HepG2 (cell line): ENCODE data around the gene ATP6V0E1. TPM values are rescaled to one million over a fixed set of nuclear protein-coding genes. Genes with fewer than 3 reads are reported as not detected.

Source experiments
- ATAC-seq: fragments of 200-7000 bp; cut with Tn5 transposase; 3 replicates; pipeline ENCODE4 v1.9.1; 2020; ENCODE audit warnings: mild to moderate bottlenecking, moderate library complexity
- BruUV-seq: library from RNA; stranded (reverse); fragments of 400-500 nt; replicated peaks from 2 replicates; lab custom pipeline; 2021; lab: Mats Ljungman, UMichigan
- CTCF ChIA-PET: fragments of 300-600 bp; formaldehyde crosslinking; extraction: SDS; loops from one replicate; lab custom pipeline; 2021; ENCODE audit warnings: low total read pairs, inconsistent platforms, low intra/inter-chr PET ratio; lab: Yijun Ruan, JAX
- POLR2A ChIA-PET: fragments of 350-600 bp; sonication (Branson Sonifier 250); formaldehyde crosslinking; loops from one replicate; lab custom pipeline; 2020; ENCODE audit warnings: antibody characterized with exemption, inconsistent platforms; lab: Yijun Ruan, JAX
- DNase-seq: peaks from one replicate; pipeline ENCODE4 v3.0.0-alpha.2; 2015; ENCODE audit warnings: low spot score
- FAIRE-seq: peaks from 3 replicates; lab custom pipeline; 2011; peaks lifted over from hg19 to GRCh38; lab: Jason Lieb, UNC
- H2AFZ ChIP-seq: one replicate; pipeline ENCODE4 v1.6.1; 2011; ENCODE audit warnings: low read length, inconsistent platforms
- H3K27ac ChIP-seq: fragments of 300-600 bp; 3 replicates; pipeline ENCODE4 v1.8.0; 2011; ENCODE audit warnings: mixed run types, mild to moderate bottlenecking, mixed read lengths, low read length, inconsistent platforms; ENCODE audit not compliant: insufficient read depth; ENCODE audit errors: extremely low read length
- H3K27me3 ChIP-seq, 2 experiments: fragments of 200-600 bp in 1 of 2; 2 replicates in 1 of 2; 3 replicates in 1 of 2; pipeline versions ENCODE4 v1.6.0 to v1.8.0; 2011; ENCODE audit warnings: low read length in 2 of 2, mild to moderate bottlenecking in 2 of 2, moderate library complexity in 2 of 2, inconsistent platforms in 1 of 2; ENCODE audit not compliant: insufficient read depth in 2 of 2, control insufficient read depth in 1 of 2
- H3K36me3 ChIP-seq, 2 experiments: fragments of 200-600 bp in 1 of 2; replicated peaks in 1 of 2; 2 replicates in 1 of 2; 3 replicates in 1 of 2; pipeline versions ENCODE4 v1.5.1 to v1.8.0; 2011; ENCODE audit warnings: low read length in 2 of 2, inconsistent platforms in 1 of 2; ENCODE audit not compliant: insufficient read depth in 2 of 2, control insufficient read depth in 1 of 2
- H3K4me1 ChIP-seq: 2 replicates; pipeline ENCODE4 v1.5.1; 2012; ENCODE audit warnings: low read length, inconsistent platforms; ENCODE audit not compliant: insufficient read depth
- H3K4me2 ChIP-seq: 2 replicates; pipeline ENCODE4 v1.6.0; 2011; ENCODE audit warnings: low read depth, low read length, inconsistent platforms
- H3K4me3 ChIP-seq, 3 experiments: fragments of 200-600 bp in 1 of 3; sonication (generic), shearing (Covaris generic) in 1 of 3; replicated peaks in 1 of 3; 2 replicates each; pipeline ENCODE4 v1.5.1; 2011 to 2016; ENCODE audit warnings: low read length in 3 of 3, inconsistent platforms in 2 of 3, low read depth in 2 of 3, mild to moderate bottlenecking in 2 of 3, control low read depth in 1 of 3, mixed read lengths in 1 of 3; ENCODE audit not compliant: insufficient read depth in 1 of 3
- H3K79me2 ChIP-seq: one replicate; pipeline ENCODE4 v1.6.1; 2011; ENCODE audit warnings: low read length, inconsistent platforms; ENCODE audit not compliant: insufficient read depth
- H3K9ac ChIP-seq: 2 replicates; pipeline ENCODE4 v1.6.0; 2011; ENCODE audit warnings: mild to moderate bottlenecking, low read depth, low read length, inconsistent platforms; ENCODE audit not compliant: insufficient read depth
- H3K9me3 ChIP-seq: 2 replicates; pipeline ENCODE4 v1.5.1; 2012; ENCODE audit warnings: mild to moderate bottlenecking, low read length
- H4K20me1 ChIP-seq: 2 replicates; pipeline ENCODE4 v1.6.0; 2011; ENCODE audit warnings: inconsistent platforms, mild to moderate bottlenecking, low read length, moderate library complexity; ENCODE audit not compliant: insufficient read depth
- BCL6 ChIP-seq: IDR thresholded peaks from 2 replicates; pipeline ENCODE4 v1.6.1; 2016; ENCODE audit warnings: missing genetic modification reagents, missing compliant biosample characterization
- CEBPG ChIP-seq: IDR thresholded peaks from 2 replicates; pipeline ENCODE4 v1.6.1; 2016
- ETV6 ChIP-seq: sonication (generic); formaldehyde crosslinking; conservative IDR thresholded peaks from 2 replicates; pipeline ENCODE4 v1.4.0; 2020; ENCODE audit warnings: missing genetic modification reagents
- GABPA ChIP-seq, 2 experiments: IDR thresholded peaks; 2 replicates each; pipeline ENCODE4 v1.6.1; 2011 to 2016; ENCODE audit warnings: low read depth in 2 of 2, low read length in 1 of 2, missing biosample characterization in 1 of 2, missing genetic modification characterization in 1 of 2
- HNF1A ChIP-seq, 2 experiments: sonication (generic) in 1 of 2; formaldehyde crosslinking in 1 of 2; IDR thresholded peaks; 2 replicates each; pipeline versions ENCODE4 v1.4.0 to v1.6.1; 2016 to 2020; ENCODE audit warnings: borderline replicate concordance in 1 of 2, low read depth in 1 of 2, mild to moderate bottlenecking in 1 of 2, missing genetic modification reagents in 1 of 2
- NCOR1 ChIP-seq: fragments of 200-600 bp; sonication (generic); IDR thresholded peaks from 2 replicates; pipeline ENCODE4 v1.7.0; 2017; ENCODE audit warnings: antibody characterized with exemption, low read length, borderline replicate concordance
- NFE2L1 ChIP-seq: sonication (generic); formaldehyde crosslinking; IDR thresholded peaks from 2 replicates; pipeline ENCODE4 v1.4.0; 2020; ENCODE audit warnings: missing genetic modification reagents, mild to moderate bottlenecking, borderline replicate concordance
- RAD21 ChIP-seq: fragments of 450-650 bp; formaldehyde crosslinking; IDR thresholded peaks from 2 replicates; pipeline ENCODE4 v1.5.0; 2020; ENCODE audit warnings: mild to moderate bottlenecking
- SALL1 ChIP-seq: sonication (generic); formaldehyde crosslinking; IDR thresholded peaks from 2 replicates; pipeline ENCODE4 v1.8.0; 2022; ENCODE audit warnings: mild to moderate bottlenecking, missing genetic modification reagents
- SP2 ChIP-seq: sonication (generic); formaldehyde crosslinking; IDR thresholded peaks from 2 replicates; pipeline ENCODE4 v1.5.1; 2020; ENCODE audit warnings: mild to moderate bottlenecking, missing genetic modification reagents
- XRCC5 ChIP-seq: fragments of 200-400 bp; formaldehyde crosslinking; optimal IDR thresholded peaks from 2 replicates; pipeline ENCODE3; 2017; ENCODE audit warnings: mild to moderate bottlenecking, low read length
- ZNF274 ChIP-seq: sonication (generic); formaldehyde crosslinking; IDR thresholded peaks from 2 replicates; pipeline ENCODE4 v1.5.1; 2020; ENCODE audit warnings: mild to moderate bottlenecking, missing genetic modification reagents
- ZNF549 ChIP-seq: sonication (generic); formaldehyde crosslinking; IDR thresholded peaks from 2 replicates; pipeline ENCODE4 v1.5.0; 2020; ENCODE audit warnings: missing genetic modification reagents
- ZNF720 ChIP-seq: sonication (generic); formaldehyde crosslinking; IDR thresholded peaks from 2 replicates; pipeline ENCODE4 v1.4.0; 2020; ENCODE audit warnings: missing genetic modification reagents
- ZNF891 ChIP-seq: sonication (generic); formaldehyde crosslinking; IDR thresholded peaks from 2 replicates; pipeline ENCODE4 v1.5.0; 2020; ENCODE audit warnings: mild to moderate bottlenecking, missing genetic modification reagents
- WGBS: methylation state at CpG from one replicate; pipeline ENCODE4 v1.1.6; 2017; ENCODE audit warnings: low lambda C conversion rate; 5-methylcytosine and 5-hydroxymethylcytosine counted together
- in situ Hi-C: cut with HindIII; loops from 2 replicates; pipeline ENCODE4 v1.10.0; 2017; ENCODE audit warnings: low pct_unique_long_range_greater_than_20kb; ENCODE audit not compliant: extremely low pct_ligation_motif_present
- intact Hi-C: fragments of 100-400 bp; cut with micrococcal nuclease; formaldehyde crosslinking; loops from one replicate; pipeline ENCODE4 v1.10.0; 2022; ENCODE audit not compliant: unreplicated experiment
- polyA plus RNA-seq, 8 experiments: library from polyadenylated mRNA; depleted of rRNA in 3 of 8; stranded (reverse) in 7 of 8; unstranded in 1 of 8; fragments of >200 nt; fragmentation: Illumina TruSeq in 4 of 8; extraction: Trizol in 4 of 8; gene quantifications; 2 replicates each; pipeline versions ENCODE4 v1.2.1 to v1.2.3, GENCODE V29; 2011 to 2016; ENCODE audit warnings: low read depth in 4 of 8, missing spikeins in 1 of 8, mixed read lengths in 1 of 8; ENCODE audit not compliant: insufficient read depth in 1 of 8
- total RNA-seq, 5 experiments: library from RNA; depleted of rRNA; stranded (reverse); fragments of >200 nt; fragmentation: Illumina TruSeq; extraction: Trizol; gene quantifications; 2 replicates each; pipeline ENCODE4 v1.2.3, GENCODE V29; 2016; ENCODE audit warnings: low read depth in 1 of 5
- TF ChIP-seq, protein P1 (sequence below): IDR thresholded peaks from 2 replicates; pipeline ENCODE4 v1.6.1; 2016; ENCODE audit warnings: low read depth, control low read depth
- TF ChIP-seq, protein P2 (sequence below): sonication (generic); formaldehyde crosslinking; IDR thresholded peaks from 2 replicates; pipeline ENCODE4 v1.5.1; 2020; ENCODE audit warnings: mild to moderate bottlenecking, missing genetic modification reagents, borderline replicate concordance

The ATP6V0E1 gene
- total and polyA plus RNA-seq, 2 of the 13 experiments (the other 11 are each of a cell fraction or from before 2014, with no cell fraction given) = 143 to 215 TPM

- in situ Hi-C loops = loop anchor here (5.0 to 25.0 kb wide), 4 partner anchors 73 to 578 kb away; partner anchors contain the start of genes BNIP1 and CREBRF
- FAIRE-seq = peak; percentile 21
- TF ChIP-seq, protein P1, sequence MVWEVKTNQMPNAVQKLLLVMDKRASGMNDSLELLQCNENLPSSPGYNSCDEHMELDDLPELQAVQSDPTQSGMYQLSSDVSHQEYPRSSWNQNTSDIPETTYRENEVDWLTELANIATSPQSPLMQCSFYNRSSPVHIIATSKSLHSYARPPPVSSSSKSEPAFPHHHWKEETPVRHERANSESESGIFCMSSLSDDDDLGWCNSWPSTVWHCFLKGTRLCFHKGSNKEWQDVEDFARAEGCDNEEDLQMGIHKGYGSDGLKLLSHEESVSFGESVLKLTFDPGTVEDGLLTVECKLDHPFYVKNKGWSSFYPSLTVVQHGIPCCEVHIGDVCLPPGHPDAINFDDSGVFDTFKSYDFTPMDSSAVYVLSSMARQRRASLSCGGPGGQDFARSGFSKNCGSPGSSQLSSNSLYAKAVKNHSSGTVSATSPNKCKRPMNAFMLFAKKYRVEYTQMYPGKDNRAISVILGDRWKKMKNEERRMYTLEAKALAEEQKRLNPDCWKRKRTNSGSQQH (CRISPR knock-in tag) = no peak
- TF ChIP-seq ZNF720 (CRISPR knock-in tag) = no peak
- no peak for TF ChIP-seq NCOR1
- no peak for TF ChIP-seq BCL6
- TF ChIP-seq NFE2L1 (CRISPR knock-in tag) = 0 out of 2 replicates have a peak, but pooled peaks have one; percentile 0
- TF ChIP-seq XRCC5 = no peak
- no peak for TF ChIP-seq SALL1 (CRISPR knock-in tag)
- TF ChIP-seq ETV6 (CRISPR knock-in tag) = no peak
- no peak for TF ChIP-seq ZNF274 (CRISPR knock-in tag)
- no peak for TF ChIP-seq ZNF891 (CRISPR knock-in tag)
- peak; percentile 31 for TF ChIP-seq RAD21 (CRISPR knock-in tag)
- no peak for TF ChIP-seq SP2 (CRISPR knock-in tag)
- no peak for TF ChIP-seq HNF1A (IDR thresholded peaks at IDR 0.05; ENCODE audit: low read depth)
- no peak for TF ChIP-seq HNF1A (CRISPR knock-in tag; IDR thresholded peaks at IDR 0.05; ENCODE audit: borderline replicate concordance)
- TF ChIP-seq GABPA (IDR thresholded peaks at IDR 0.05; ENCODE audit: low read depth, low read length) = no peak
- TF ChIP-seq GABPA (CRISPR knock-in tag; IDR thresholded peaks at IDR 0.05; ENCODE audit: low read depth) = no peak
- TF ChIP-seq CEBPG (CRISPR knock-in tag) = peak; percentile 38; the same call in 1 of the 2 replicates
- TF ChIP-seq, protein P2, sequence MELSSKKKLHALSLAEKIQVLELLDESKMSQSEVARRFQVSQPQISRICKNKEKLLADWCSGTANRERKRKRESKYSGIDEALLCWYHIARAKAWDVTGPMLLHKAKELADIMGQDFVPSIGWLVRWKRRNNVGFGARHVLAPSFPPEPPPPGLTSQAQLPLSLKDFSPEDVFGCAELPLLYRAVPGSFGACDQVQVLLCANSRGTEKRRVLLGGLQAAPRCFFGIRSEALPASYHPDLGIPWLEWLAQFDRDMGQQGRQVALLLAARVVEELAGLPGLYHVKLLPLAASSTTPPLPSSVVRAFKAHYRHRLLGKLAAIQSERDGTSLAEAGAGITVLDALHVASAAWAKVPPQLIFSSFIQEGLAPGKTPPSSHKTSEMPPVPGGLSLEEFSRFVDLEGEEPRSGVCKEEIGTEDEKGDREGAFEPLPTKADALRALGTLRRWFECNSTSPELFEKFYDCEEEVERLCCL = no peak
- no peak for TF ChIP-seq ZNF549 (CRISPR knock-in tag)
These were observed 828 bp downstream of the ATP6V0E1 start for GRCh38 chr5:172984244-172984953.

More at GRCh38 chr5:172984244-172984953, 828 bp downstream of the ATP6V0E1 start:
- ChIA-PET POLR2A (interaction anchor here (0.7 to 2.4 kb wide), 13 partner anchors 11 to 348 kb away, joined by 3 to 20 read pairs (median 5); partner anchors contain the start of genes RPL26L1 and STC2), CTCF (no interaction called here)
- DNase-seq (peak; percentile 80), ATAC-seq (peak; percentile 84)
- peak overlapping the region; percentile 12 for H2AFZ ChIP-seq
- intact Hi-C loops = loop anchor here (5.0 kb wide), 2 partner anchors 33 to 218 kb away; no protein-coding TSS in a partner anchor
- H3K9me3 ChIP-seq = no peaks in the 10 kb centered on the region
- peaks cover 26% of the 10 kb centered on the region for H3K4me1 ChIP-seq
- H3K79me2 ChIP-seq = peaks cover 33% of the 10 kb centered on the region
- H3K4me2 ChIP-seq = peak overlapping the region; percentile 83
- H3K4me3 ChIP-seq = peak overlapping the region; percentile 72 to 96 (median 96)
- H3K36me3 ChIP-seq = peaks cover 4 to 7% of the 10 kb centered on the region in 2 experiments; a peak in 4 of 5 replicates
- H4K20me1 ChIP-seq = no peaks in the 10 kb centered on the region; the same call in 1 of the 2 replicates
- H3K9ac ChIP-seq = peak overlapping the region; percentile 86
- peak overlapping the region; percentile 72 for H3K27ac ChIP-seq
- H3K27me3 ChIP-seq = no peaks in the 10 kb centered on the region
- WGBS = 1% methylated on average over 13 of the region's 15 CpGs
- TSS peak; percentile 74 for BruUV-seq
